CD14-positive monocyte (primary cell): Measurements from ENCODE around the gene TMC6. TPM values are rescaled to one million over a fixed set of nuclear protein-coding genes. Genes with fewer than 3 reads are reported as not detected.

Experiments
- DNase-seq, 3 donors: peaks; one replicate each; pipeline ENCODE4 v3.0.0-alpha.2; 2011 to 2022
- H2AFZ ChIP-seq: 2 replicates; pipeline ENCODE4 v1.6.0; 2012; ENCODE audit warnings: mild to moderate bottlenecking, low read depth, low read length, inconsistent platforms; ENCODE audit not compliant: insufficient read depth, poor library complexity, severe bottlenecking
- H3K27ac ChIP-seq, 2 donors: 1 replicate in 1 of 2; 2 replicates in 1 of 2; pipeline ENCODE4 v1.5.1; 2012 to 2013; ENCODE audit warnings: low read length in 2 of 2, control low read depth in 1 of 2, inconsistent platforms in 1 of 2, low read depth in 1 of 2, mild to moderate bottlenecking in 1 of 2
- H3K27me3 ChIP-seq, 2 donors: one replicate each; pipeline versions ENCODE4 v1.6.0 to v1.6.1; 2011 to 2013; ENCODE audit warnings: low read length in 2 of 2; ENCODE audit not compliant: control insufficient read depth in 2 of 2, insufficient read depth in 2 of 2
- H3K36me3 ChIP-seq, 2 donors: replicated peaks in 1 of 2; 1 replicate in 1 of 2; 2 replicates in 1 of 2; pipeline versions ENCODE4 v1.5.1 to v1.6.1; 2012 to 2013; ENCODE audit warnings: low read length in 2 of 2, control low read depth in 1 of 2, inconsistent platforms in 1 of 2, mild to moderate bottlenecking in 1 of 2; ENCODE audit not compliant: insufficient read depth in 2 of 2, control insufficient read depth in 1 of 2
- H3K4me1 ChIP-seq, 2 donors: 1 replicate in 1 of 2; 2 replicates in 1 of 2; pipeline versions ENCODE4 v1.5.1 to v1.6.1; 2012 to 2013; ENCODE audit warnings: low read length in 2 of 2, control low read depth in 1 of 2, inconsistent platforms in 1 of 2, mild to moderate bottlenecking in 1 of 2, moderate library complexity in 1 of 2; ENCODE audit not compliant: insufficient read depth in 2 of 2, control insufficient read depth in 1 of 2
- H3K4me2 ChIP-seq: replicated peaks from 2 replicates; pipeline ENCODE3; 2012; ENCODE audit warnings: low read length, moderate library complexity, mild to moderate bottlenecking; ENCODE audit not compliant: poor library complexity, severe bottlenecking; ENCODE audit errors: extremely low read depth
- H3K4me3 ChIP-seq, 3 experiments: fragments of 200-600 bp in 1 of 3; sonication (generic) in 1 of 3; replicated peaks in 1 of 3; 1 replicate in 2 of 3; 2 replicates in 1 of 3; pipeline ENCODE4 v1.5.1; 2011 to 2013; ENCODE audit warnings: low read length in 3 of 3, mild to moderate bottlenecking in 3 of 3, control low read depth in 2 of 3, low read depth in 2 of 3, inconsistent platforms in 1 of 3, moderate library complexity in 1 of 3
- H3K79me2 ChIP-seq: 2 replicates; pipeline ENCODE4 v1.6.0; 2012; ENCODE audit warnings: mild to moderate bottlenecking, control low read depth, inconsistent platforms, low read length, moderate library complexity; ENCODE audit not compliant: insufficient read depth
- H3K9ac ChIP-seq: 2 replicates; pipeline ENCODE4 v1.6.0; 2017; ENCODE audit warnings: low read length, mild to moderate bottlenecking; ENCODE audit not compliant: insufficient read depth, poor library complexity, severe bottlenecking
- H3K9me3 ChIP-seq, 2 donors: replicated peaks in 1 of 2; 1 replicate in 1 of 2; 2 replicates in 1 of 2; pipeline versions ENCODE4 v1.5.1 to v1.6.1; 2012 to 2013; ENCODE audit warnings: low read length in 2 of 2, control low read depth in 1 of 2; ENCODE audit not compliant: control insufficient read depth in 1 of 2, insufficient read depth in 1 of 2
- H4K20me1 ChIP-seq: 2 replicates; pipeline ENCODE4 v1.6.0; 2012; ENCODE audit warnings: mild to moderate bottlenecking, low read length, control low read depth, moderate library complexity; ENCODE audit not compliant: insufficient read depth
- H3K27ac Mint-ChIP-seq, 7 donors: one replicate each; pipeline ENCODE4 v1.8.0; 2020; ENCODE audit warnings: mild to moderate bottlenecking in 7 of 7, mixed read lengths in 7 of 7, moderate library complexity in 6 of 7, inconsistent platforms in 2 of 7
- H3K27me3 Mint-ChIP-seq, 3 donors: one replicate each; pipeline ENCODE4 v1.8.0; 2021 to 2022; ENCODE audit warnings: low read depth in 3 of 3, mild to moderate bottlenecking in 3 of 3, mixed read lengths in 3 of 3, moderate library complexity in 3 of 3, inconsistent platforms in 1 of 3
- H3K36me3 Mint-ChIP-seq, 2 donors: one replicate each; pipeline ENCODE4 v1.8.0; 2020; ENCODE audit warnings: mixed read lengths in 2 of 2, inconsistent platforms in 1 of 2, mild to moderate bottlenecking in 1 of 2
- H3K4me1 Mint-ChIP-seq: one replicate; pipeline ENCODE4 v1.8.0; 2020; ENCODE audit warnings: mild to moderate bottlenecking, mixed read lengths
- H3K4me3 Mint-ChIP-seq, 2 donors: one replicate each; pipeline ENCODE4 v1.8.0; 2020; ENCODE audit warnings: mild to moderate bottlenecking in 2 of 2, mixed read lengths in 2 of 2, moderate library complexity in 1 of 2
- H3K9me3 Mint-ChIP-seq, 7 donors: one replicate each; pipeline ENCODE4 v1.8.0; 2020 to 2022; ENCODE audit warnings: mixed read lengths in 7 of 7, mild to moderate bottlenecking in 6 of 7, moderate library complexity in 6 of 7, inconsistent platforms in 2 of 7
- CTCF ChIP-seq: fragments of 200-600 bp; IDR thresholded peaks from one replicate; pipeline ENCODE4 v1.8.0; 2022; ENCODE audit warnings: antibody characterized with exemption, mild to moderate bottlenecking
- WGBS: methylation state at CpG from one replicate; pipeline ENCODE4 v1.1.5; 2013; ENCODE audit warnings: missing lambda C conversion rate; ENCODE audit not compliant: insufficient coverage; 5-methylcytosine and 5-hydroxymethylcytosine counted together
- intact Hi-C, 2 donors: fragments of 100-400 bp; cut with micrococcal nuclease; formaldehyde crosslinking; loops; one replicate each; pipeline versions ENCODE4 v1.15.0 to v1.15.1; 2023
- polyA plus RNA-seq, 3 donors: library from polyadenylated mRNA; depleted of rRNA in 1 of 3; unstranded in 2 of 3; stranded (reverse) in 1 of 3; fragments of 300-500 nt in 2 of 3; fragments of >200 nt in 1 of 3; fragmentation: Illumina TruSeq in 2 of 3; gene quantifications; 1 replicate in 2 of 3; 2 replicates in 1 of 3; pipeline ENCODE4 v1.2.3, GENCODE V29; 2012 to 2021
- small RNA-seq: library from RNA; depleted of rRNA; stranded (forward); fragments of <200 nt; gene quantifications from one replicate; pipeline ENCODE3, GENCODE V24; 2012; ENCODE audit warnings: low read depth; ENCODE audit not compliant: insufficient read length

Gene TMC6
- polyA plus RNA-seq, 3 donors, result 60.1 to 107 (median 79.2) TPM

DNA sequence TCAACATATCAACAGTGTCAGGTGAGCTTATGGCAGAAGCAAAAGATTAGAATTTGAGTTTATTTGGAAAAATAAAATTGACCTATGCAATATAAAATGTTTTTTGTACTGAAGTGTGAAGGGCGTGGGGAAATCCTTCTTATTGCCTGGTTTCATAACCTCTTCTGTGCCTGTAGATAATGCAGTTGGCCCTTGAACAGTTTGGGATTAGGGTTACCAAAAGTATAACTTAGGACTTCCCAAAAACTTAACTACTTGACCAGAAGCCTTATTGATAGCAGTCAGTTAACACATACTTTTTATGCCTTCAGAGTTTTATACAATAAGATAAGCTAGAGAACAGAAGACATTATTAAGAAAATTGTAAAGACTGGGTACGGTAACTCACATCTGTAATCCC lies 66.0 kb downstream of the TMC6 start:
- no peak overlapping the region for H3K4me2 ChIP-seq
- H3K36me3 ChIP-seq, result peaks cover 8 to 14% of the 10 kb centered on the region in 2 donors
- no peaks in the 10 kb centered on the region for H3K4me1 ChIP-seq
- intact Hi-C loops, result no loop called here
- H3K4me3 ChIP-seq, result no peak overlapping the region
- DNase-seq, result no peak
- Mint-ChIP-seq H3K27ac (no peak overlapping the region), H3K9me3 (no peaks in the 10 kb centered on the region), H3K27me3 (no peaks in the 10 kb centered on the region), H3K4me3 (no peak overlapping the region), H3K36me3 (peaks cover 16% of the 10 kb centered on the region in 2 donors), H3K4me1 (peaks cover 5% of the 10 kb centered on the region)
- no peak overlapping the region for H3K9ac ChIP-seq
- no peaks in the 10 kb centered on the region for H4K20me1 ChIP-seq
- H2AFZ ChIP-seq, result no peak overlapping the region
- H3K27me3 ChIP-seq, result no peaks in the 10 kb centered on the region
- no peak for TF ChIP-seq CTCF
- no peaks in the 10 kb centered on the region for H3K79me2 ChIP-seq
- H3K27ac ChIP-seq, result no peak overlapping the region
- WGBS, result no CpG with 5 or more reads among the region's 2 CpGs
- no peaks in the 10 kb centered on the region for H3K9me3 ChIP-seq

Small RNA genes within 50 kb of the gene (small RNA-seq; reads per million reads assigned to genes)
- gene RNU6-625P, result not detected

Other genes with a start within 250 kb of the TMC6 start
- gene TNRC6C, start 170.1 kb downstream of the TMC6 start, polyA plus RNA-seq, result under 1 TPM; 0.38 to 0.80 (median 0.46) TPM
- gene TMC8, start 2.0 kb upstream of the TMC6 start, polyA plus RNA-seq, result 100 to 1,000 TPM in 1 of 3 donors, 10 to 100 TPM in 2; 13.3 to 151 (median 15.1) TPM
- gene C17orf99, start 17.6 kb upstream of the TMC6 start, polyA plus RNA-seq, result not detected
- gene SYNGR2, start 39.8 kb upstream of the TMC6 start, polyA plus RNA-seq, result 100 to 1,000 TPM; 270 to 402 (median 350) TPM
- 1 to 10 TPM in 2 of 3 donors, under 1 TPM in 1; 0.67 to 2.0 (median 1.4) TPM for gene TK1, start 58.3 kb upstream of the TMC6 start, polyA plus RNA-seq
- 10 to 100 TPM in 2 of 3 donors, 1 to 10 TPM in 1; 7.1 to 45.7 (median 14.2) TPM for gene AFMID, start 58.6 kb upstream of the TMC6 start, polyA plus RNA-seq
- gene BIRC5, start 85.5 kb upstream of the TMC6 start, polyA plus RNA-seq, result under 1 TPM in 1 of 3 donors, not detected in 2; 0.20 TPM
- gene TMEM235, start 102.9 kb upstream of the TMC6 start, polyA plus RNA-seq, result not detected
- 100 to 1,000 TPM; 123 to 441 (median 144) TPM for gene SOCS3, start 231.3 kb upstream of the TMC6 start, polyA plus RNA-seq
- 10 to 100 TPM; 26.0 to 87.1 (median 28.0) TPM for gene PGS1, start 249.9 kb upstream of the TMC6 start, polyA plus RNA-seq